SH-SY5Y (cell line): ENCODE data around the gene SNX11.

Experiments used
- GATA2 ChIP-seq: IDR thresholded peaks from 2 replicates; pipeline ENCODE4 v1.6.1; 2011; ENCODE audit warnings: mild to moderate bottlenecking, low read depth, low read length
- GATA3 ChIP-seq: IDR thresholded peaks from 2 replicates; pipeline ENCODE4 v1.6.1; 2011; ENCODE audit warnings: low read depth, mild to moderate bottlenecking, low read length, moderate library complexity

SNX11 gene

GRCh38 chr17:48107137-48108055 is at the start of gene SNX11:
TSS of gene SNX11 (plus strand) at chr17:48107766. CDS start at chr17:48112044, 4,278 bp downstream.
- TF ChIP-seq GATA3 (no peak), GATA2 (no peak)

DNA sequence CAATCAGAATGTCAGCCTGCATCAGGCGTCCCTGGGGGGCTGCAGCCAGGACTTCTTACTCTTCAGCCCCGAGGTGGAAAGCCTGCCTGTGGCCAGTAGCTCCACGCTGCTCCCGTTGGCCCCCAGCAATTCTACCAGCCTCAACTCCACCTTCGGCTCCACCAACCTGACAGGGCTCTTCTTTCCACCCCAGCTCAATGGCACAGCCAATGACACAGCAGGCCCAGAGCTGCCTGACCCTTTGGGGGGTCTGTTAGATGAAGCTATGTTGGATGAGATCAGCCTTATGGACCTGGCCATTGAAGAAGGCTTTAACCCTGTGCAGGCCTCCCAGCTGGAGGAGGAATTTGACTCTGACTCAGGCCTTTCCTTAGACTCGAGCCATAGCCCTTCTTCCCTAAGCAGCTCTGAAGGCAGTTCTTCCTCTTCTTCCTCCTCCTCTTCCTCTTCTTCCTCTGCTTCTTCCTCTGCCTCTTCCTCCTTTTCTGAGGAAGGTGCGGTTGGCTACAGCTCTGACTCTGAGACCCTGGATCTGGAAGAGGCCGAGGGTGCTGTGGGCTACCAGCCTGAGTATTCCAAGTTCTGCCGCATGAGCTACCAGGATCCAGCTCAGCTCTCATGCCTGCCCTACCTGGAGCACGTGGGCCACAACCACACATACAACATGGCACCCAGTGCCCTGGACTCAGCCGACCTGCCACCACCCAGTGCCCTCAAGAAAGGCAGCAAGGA is 49.0 kb upstream of the SNX11 start:
- TF ChIP-seq GATA3, result no peak

DNA sequence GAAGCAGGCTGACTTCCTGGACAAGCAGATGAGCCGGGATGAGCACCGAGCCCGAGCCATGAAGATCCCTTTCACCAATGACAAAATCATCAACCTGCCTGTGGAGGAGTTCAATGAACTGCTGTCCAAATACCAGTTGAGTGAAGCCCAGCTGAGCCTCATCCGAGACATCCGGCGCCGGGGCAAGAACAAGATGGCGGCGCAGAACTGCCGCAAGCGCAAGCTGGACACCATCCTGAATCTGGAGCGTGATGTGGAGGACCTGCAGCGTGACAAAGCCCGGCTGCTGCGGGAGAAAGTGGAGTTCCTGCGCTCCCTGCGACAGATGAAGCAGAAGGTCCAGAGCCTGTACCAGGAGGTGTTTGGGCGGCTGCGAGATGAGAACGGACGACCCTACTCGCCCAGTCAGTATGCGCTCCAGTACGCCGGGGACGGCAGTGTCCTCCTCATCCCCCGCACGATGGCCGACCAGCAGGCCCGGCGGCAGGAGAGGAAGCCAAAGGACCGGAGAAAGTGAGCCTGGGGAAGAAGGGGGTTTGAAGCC is 48.4 kb upstream of the SNX11 start:
- TF ChIP-seq GATA2, result no peak
- TF ChIP-seq GATA3, result no peak

GRCh38 chr17:48060249-48060648 is 47.3 kb upstream of the SNX11 start:
- TF ChIP-seq GATA3, result no peak
- TF ChIP-seq GATA2, result no peak

DNA sequence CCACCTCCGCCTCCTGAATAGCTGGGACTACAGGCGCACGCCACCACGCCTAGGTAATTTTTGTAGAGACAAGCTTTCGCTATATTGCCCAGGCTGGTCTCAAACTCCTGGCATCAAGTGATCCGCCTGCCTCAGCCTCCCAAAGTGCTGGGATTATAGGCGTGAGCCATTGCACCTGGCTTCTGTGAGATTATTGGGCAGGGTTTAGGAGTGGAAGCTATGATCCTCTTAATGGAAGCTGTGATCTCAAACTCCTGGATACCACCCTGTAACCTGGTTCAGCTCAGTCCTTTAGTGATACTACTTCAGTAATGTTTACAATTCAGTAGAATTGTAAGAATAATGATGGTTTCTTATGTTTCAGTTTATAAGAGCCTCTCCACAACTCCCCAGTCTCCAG is 45.3 kb upstream of the SNX11 start:
- TF ChIP-seq GATA3, result no peak
- TF ChIP-seq GATA2, result no peak

GRCh38 chr17:48064638-48065037 is 42.9 kb upstream of the SNX11 start:
- TF ChIP-seq GATA2 (no peak), GATA3 (no peak)

DNA sequence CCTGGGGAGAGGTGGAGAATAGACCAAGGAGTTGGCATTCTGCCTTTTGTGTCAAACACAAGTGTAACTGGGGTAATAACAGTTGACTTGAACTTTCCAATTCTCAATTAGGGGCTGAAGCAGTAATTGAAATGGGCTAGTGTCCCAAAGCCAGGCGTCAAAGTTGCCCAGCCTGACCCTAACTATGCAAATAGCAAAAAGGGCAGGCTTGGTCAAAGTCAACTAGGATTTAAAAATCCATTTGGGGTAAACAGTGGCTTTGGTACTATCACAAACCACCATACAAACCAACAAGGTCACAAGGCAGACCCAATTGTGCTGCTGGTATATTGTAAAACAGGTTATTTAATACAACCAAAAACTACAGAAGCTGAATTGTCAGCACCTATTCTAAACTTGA is 41.4 kb upstream of the SNX11 start:
- TF ChIP-seq GATA3 (no peak), GATA2 (no peak)

DNA sequence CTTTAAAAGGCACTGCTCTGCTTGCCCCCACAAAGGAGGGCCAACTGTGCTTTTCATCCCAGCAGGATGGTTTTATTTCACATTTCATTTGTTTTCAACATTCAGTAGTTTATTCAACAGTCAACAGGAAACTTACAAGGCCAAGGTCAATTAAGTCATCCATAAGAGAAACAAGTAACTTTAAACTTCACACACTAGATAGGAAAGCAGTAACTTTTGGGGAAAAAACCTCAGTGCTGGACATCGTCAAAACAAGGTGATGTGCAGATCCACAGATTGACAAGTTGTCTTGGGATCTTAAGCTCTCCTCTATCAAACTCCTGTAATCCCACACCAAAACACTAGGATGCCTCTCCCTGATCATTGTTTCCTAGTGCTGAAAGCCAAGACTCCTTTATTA is 40.9 kb upstream of the SNX11 start:
- TF ChIP-seq GATA3 (no peak), GATA2 (no peak)

- TF ChIP-seq GATA3 (no peak), GATA2 (no peak)
Measured at GRCh38 chr17:48067245-48067644, 40.3 kb upstream of the SNX11 start.

GRCh38 chr17:48068491-48068961 is 39.0 kb upstream of the SNX11 start:
- TF ChIP-seq GATA3 (no peak), GATA2 (no peak)

DNA sequence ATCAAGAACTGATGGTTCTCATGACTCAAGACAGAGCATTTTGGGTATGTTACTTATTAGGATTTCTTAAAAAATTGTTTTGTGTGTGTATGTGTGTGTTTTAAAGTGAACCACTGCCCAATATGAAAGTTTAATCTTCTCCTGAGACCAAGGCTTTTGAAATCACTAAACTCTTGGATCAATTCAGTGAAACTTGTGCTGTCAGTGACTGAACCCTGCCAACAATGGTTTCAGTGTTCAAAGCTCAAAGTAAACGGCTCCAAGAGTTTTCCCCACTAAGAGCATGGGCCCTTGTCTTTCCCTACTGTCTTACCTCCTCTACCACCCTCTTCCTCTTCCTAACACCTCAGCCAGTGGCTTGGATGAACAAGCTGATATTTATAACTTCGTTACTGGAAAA is 37.4 kb upstream of the SNX11 start:
- TF ChIP-seq GATA3 (no peak), GATA2 (no peak)

DNA sequence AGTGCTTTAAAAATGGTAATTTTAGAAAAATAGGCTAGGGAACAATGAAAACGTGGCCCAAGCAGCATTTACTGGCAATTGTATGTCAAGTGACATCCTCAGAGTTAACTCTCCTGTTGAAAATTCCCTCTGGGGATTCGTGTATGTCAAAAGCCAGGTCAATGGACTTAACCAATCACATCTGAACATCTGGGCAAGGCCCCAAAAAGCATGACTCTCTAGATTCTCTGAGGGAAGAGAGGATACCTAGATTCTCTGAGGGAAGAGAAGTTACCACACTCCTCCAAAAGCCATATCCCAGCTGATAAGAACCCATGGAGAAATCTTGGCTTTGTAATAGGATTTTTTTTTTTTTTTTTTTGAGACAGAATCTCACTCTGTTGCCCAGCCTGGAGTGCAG is 35.9 kb upstream of the SNX11 start:
- TF ChIP-seq GATA2 (no peak), GATA3 (no peak)

DNA sequence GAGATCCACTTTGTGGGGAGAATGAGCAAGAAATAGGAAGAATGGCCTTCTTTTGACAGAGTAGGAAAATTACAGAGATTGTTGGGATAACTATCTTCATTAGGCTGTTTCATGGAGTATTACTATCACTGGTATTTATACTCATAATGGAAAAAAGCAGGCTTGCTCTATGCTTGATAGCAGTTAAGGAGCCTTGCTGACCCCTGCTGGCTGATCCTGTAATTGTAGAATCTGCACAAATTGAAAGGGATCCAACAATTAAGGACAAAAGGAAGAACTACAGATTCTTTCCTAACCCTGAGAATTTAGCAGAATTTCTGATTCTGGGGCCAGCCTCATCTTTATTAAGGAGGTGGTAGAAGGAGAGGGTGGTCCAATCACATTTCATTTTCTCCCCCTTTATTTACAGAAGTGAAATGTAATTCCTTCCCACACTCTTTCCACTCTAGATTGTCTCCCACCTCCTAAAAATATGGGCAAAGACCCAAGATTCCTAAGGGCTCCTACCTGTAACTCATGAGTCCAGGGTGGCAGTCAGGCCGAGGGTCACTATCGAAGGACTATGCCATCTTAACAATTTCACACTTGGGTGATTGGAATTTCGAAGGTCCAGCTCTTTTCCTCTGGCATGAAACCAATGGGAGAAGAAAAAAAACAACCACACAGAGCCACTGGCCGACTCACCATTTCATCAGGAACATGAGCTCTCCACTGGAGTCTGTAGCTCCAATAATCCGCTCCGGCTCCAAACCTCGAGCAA is 33.1 kb upstream of the SNX11 start:
- TF ChIP-seq GATA3 (no peak), GATA2 (no peak)

DNA sequence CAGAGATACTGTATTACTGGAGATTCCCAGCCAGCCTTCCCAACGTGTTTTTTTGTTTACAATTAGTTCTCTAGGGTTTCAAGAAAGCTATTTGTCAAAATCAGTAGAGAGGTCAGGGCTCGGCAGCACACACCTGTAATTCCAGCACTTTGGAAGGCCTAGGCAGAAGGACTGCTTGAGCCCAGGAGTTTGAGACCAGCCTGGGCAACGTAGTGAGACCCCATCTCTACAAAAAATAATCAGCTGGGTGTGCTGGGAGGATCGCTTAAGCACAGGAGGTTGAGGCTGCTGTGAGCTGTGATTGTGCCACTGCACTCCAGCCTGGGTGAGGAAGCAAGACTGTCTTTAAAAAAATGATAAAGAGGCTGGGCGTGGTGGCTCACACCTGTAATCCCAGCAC is 25.7 kb upstream of the SNX11 start:
- no peak for TF ChIP-seq GATA3
- TF ChIP-seq GATA2, result no peak
